ENCODE data around the gene CSNK1D.

DNA sequence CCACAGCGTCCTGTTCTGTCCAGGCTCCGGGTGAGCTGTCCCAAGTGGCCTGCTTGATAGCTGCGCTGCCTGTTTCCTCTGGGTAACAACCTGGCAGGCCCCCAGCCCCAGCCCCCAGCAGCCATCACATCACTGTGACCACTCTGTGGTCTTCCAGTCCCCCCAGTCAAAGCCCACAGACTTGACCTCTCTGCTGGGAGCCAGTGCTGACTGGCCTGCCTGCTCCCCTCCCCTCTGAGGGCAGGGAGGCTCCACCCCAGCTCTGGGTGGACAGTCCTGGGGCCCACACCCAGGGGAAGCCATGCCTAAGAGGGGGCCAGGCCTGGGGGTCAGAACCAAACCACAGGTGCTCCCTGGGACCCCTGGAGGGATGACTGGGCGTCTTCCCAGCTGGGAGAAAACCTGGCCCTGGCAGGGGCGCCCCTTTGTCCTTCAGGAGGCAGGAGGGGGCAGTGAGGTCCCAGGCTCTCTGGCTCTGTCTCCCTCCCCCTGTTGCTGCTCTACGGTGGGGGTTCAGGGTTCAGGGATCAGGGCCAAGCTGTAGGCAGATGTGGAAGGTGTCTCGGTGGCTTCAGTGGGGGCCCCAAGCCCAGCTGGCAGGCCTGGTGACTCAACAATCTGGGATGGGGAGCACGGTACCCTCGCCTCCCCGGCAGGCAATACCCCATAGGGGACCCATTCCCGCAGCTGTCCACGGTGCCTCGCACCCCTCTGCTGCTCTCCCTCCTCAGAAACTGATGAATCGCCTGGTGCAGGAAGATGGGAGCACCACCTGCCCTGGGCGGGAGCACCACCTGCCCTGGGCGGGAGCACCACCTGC is 46.5 kb downstream of the CSNK1D start:
- TF ChIP-seq, protein P1, sequence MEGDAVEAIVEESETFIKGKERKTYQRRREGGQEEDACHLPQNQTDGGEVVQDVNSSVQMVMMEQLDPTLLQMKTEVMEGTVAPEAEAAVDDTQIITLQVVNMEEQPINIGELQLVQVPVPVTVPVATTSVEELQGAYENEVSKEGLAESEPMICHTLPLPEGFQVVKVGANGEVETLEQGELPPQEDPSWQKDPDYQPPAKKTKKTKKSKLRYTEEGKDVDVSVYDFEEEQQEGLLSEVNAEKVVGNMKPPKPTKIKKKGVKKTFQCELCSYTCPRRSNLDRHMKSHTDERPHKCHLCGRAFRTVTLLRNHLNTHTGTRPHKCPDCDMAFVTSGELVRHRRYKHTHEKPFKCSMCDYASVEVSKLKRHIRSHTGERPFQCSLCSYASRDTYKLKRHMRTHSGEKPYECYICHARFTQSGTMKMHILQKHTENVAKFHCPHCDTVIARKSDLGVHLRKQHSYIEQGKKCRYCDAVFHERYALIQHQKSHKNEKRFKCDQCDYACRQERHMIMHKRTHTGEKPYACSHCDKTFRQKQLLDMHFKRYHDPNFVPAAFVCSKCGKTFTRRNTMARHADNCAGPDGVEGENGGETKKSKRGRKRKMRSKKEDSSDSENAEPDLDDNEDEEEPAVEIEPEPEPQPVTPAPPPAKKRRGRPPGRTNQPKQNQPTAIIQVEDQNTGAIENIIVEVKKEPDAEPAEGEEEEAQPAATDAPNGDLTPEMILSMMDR (IDR thresholded peaks at IDR 0.05): no peak
- TF ChIP-seq EZH2 (IDR thresholded peaks at IDR 0.05; ENCODE audit: borderline replicate concordance, insufficient read depth, low read depth, low read length, poor library complexity, severe bottlenecking): no peak

Data from B cell (primary cell).